C4-2B (cell line): Measurements from ENCODE around the gene HBS1L.

Experiments
- H3K27ac ChIP-seq: fragments of 450-650 bp; 2 replicates; pipeline ENCODE4 v1.5.1; 2017
- ZFX ChIP-seq: fragments of 450-650 bp; IDR thresholded peaks from 2 replicates; pipeline ENCODE4 v1.6.1; 2017
- TF ChIP-seq, protein P1 (sequence below): fragments of 450-650 bp; conservative IDR thresholded peaks from 2 replicates; pipeline ENCODE4 v1.5.1; 2017; ENCODE audit warnings: mild to moderate bottlenecking

The HBS1L gene

GRCh38 chr6:135087403-135087802, 32.8 kb upstream of the HBS1L start:
- no peak overlapping the region for H3K27ac ChIP-seq
- no peak for TF ChIP-seq ZFX
- TF ChIP-seq, protein P1, sequence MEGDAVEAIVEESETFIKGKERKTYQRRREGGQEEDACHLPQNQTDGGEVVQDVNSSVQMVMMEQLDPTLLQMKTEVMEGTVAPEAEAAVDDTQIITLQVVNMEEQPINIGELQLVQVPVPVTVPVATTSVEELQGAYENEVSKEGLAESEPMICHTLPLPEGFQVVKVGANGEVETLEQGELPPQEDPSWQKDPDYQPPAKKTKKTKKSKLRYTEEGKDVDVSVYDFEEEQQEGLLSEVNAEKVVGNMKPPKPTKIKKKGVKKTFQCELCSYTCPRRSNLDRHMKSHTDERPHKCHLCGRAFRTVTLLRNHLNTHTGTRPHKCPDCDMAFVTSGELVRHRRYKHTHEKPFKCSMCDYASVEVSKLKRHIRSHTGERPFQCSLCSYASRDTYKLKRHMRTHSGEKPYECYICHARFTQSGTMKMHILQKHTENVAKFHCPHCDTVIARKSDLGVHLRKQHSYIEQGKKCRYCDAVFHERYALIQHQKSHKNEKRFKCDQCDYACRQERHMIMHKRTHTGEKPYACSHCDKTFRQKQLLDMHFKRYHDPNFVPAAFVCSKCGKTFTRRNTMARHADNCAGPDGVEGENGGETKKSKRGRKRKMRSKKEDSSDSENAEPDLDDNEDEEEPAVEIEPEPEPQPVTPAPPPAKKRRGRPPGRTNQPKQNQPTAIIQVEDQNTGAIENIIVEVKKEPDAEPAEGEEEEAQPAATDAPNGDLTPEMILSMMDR: no peak; the same call in 1 of the 2 replicates

GRCh38 chr6:135086414-135086764, 31.8 kb upstream of the HBS1L start:
- no peak overlapping the region for H3K27ac ChIP-seq
- TF ChIP-seq ZFX: no peak
- TF ChIP-seq, protein P1: no peak

DNA sequence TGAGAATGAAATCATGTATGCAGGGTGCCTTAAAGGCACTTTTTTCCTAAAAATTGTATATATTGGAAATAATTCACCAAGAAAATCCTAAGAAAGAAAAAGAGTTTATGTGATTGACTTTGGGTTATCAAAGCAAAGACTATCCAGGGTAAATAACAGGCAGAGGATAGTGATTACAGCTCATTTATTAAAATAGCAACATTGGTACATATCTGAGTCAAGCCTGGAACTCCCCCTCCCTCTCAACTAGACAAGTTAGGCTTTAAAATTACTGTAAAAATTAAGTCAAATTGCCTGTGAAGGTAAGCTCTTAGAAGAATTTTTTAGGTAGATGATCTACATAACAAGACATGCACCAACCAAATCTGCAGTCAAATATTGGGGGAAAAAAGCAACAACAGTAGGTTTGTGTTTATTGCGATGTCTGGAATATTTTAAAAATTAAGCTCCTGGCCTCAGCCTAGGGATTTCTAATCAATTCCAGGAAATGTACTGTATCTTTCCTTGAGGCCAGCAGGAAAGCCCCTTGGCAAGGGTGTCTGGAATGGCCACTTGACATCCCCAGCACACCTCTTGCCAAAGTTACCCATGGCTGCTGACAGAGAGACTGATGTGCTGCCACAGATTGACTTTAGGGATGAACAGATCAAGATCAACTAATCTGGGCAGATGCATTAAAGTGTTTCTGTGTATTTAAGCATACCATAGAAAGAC, 31.2 kb upstream of the HBS1L start:
- TF ChIP-seq, protein P1: no peak
- TF ChIP-seq ZFX: no peak
- no peak overlapping the region for H3K27ac ChIP-seq

GRCh38 chr6:135084916-135085269, 30.3 kb upstream of the HBS1L start:
- no peak overlapping the region for H3K27ac ChIP-seq
- TF ChIP-seq ZFX: no peak
- TF ChIP-seq, protein P1: no peak

GRCh38 chr6:135084001-135084915, 29.6 kb upstream of the HBS1L start:
- TF ChIP-seq ZFX: no peak
- TF ChIP-seq, protein P1: no peak
- H3K27ac ChIP-seq: no peak overlapping the region

- TF ChIP-seq ZFX: no peak
- no peak overlapping the region for H3K27ac ChIP-seq
Observed at GRCh38 chr6:135081966-135082365, 27.3 kb upstream of the HBS1L start.

DNA sequence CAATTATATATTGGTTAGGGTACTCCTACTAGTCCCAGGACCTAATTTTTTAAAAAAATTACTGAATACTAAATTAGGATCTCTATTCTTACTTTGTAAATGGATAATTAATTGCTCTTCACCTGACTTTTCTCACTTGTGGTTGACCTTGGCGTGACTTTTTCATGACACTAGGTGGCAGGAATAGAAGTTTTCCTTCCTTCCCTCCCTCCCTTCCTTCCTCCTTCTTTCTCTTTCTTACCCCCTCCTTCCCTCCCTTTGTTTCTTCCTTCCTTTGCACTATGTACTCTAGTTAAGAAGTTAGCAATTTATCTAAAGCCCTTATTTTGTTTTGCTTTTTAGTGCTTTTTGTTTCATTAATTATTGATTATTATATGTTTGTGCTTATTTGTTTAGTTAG, 20.4 kb upstream of the HBS1L start:
- no peak overlapping the region for H3K27ac ChIP-seq
- TF ChIP-seq, protein P1: peak; percentile 26
- TF ChIP-seq ZFX: no peak
